Keratinocyte (primary cell): ENCODE data around the gene ERG. TPM values are rescaled to one million over a fixed set of nuclear protein-coding genes. Genes with fewer than 3 reads are reported as not detected.
A peak's percentile ranks its signal among the peaks of the same experiment; 100 is the strongest.

Experiments used
- DNase-seq: peaks from one replicate; pipeline ENCODE4 v3.0.0-alpha.2; 2011; ENCODE audit warnings: low read depth, missing footprints, low spot score
- FAIRE-seq: peaks from 2 replicates; lab custom pipeline; 2011; peaks lifted over from hg19 to GRCh38; lab: Jason Lieb, UNC
- H2AFZ ChIP-seq: 2 replicates; pipeline ENCODE4 v1.6.0; 2012; ENCODE audit warnings: low read length, control low read depth, inconsistent platforms; ENCODE audit not compliant: control insufficient read depth
- H3K27ac ChIP-seq: 2 replicates; pipeline ENCODE4 v1.5.1; 2011; ENCODE audit warnings: low read length; ENCODE audit not compliant: control insufficient read depth, insufficient read depth
- H3K27me3 ChIP-seq: 3 replicates; pipeline ENCODE4 v1.6.0; 2011; ENCODE audit warnings: low read length; ENCODE audit not compliant: control insufficient read depth, insufficient read depth; ENCODE audit errors: extremely low read depth
- H3K36me3 ChIP-seq, 2 experiments: 2 replicates in 1 of 2; 3 replicates in 1 of 2; pipeline ENCODE4 v1.5.1; 2011; ENCODE audit warnings: low read length in 2 of 2, mild to moderate bottlenecking in 1 of 2; ENCODE audit not compliant: control insufficient read depth in 2 of 2, insufficient read depth in 2 of 2; ENCODE audit errors: extremely low read depth in 1 of 2
- H3K4me1 ChIP-seq: 3 replicates; pipeline ENCODE4 v1.5.1; 2011; ENCODE audit warnings: low read length; ENCODE audit not compliant: control insufficient read depth, insufficient read depth; ENCODE audit errors: extremely low read depth
- H3K4me2 ChIP-seq: 3 replicates; pipeline ENCODE4 v1.6.0; 2011; ENCODE audit warnings: low read depth, low read length; ENCODE audit not compliant: control insufficient read depth, insufficient read depth; ENCODE audit errors: extremely low read depth
- H3K4me3 ChIP-seq, 3 experiments: fragments of 200-600 bp in 1 of 3; sonication (generic) in 1 of 3; 2 replicates in 2 of 3; 3 replicates in 1 of 3; pipeline ENCODE4 v1.5.1; 2011 to 2016; ENCODE audit warnings: low read length in 3 of 3, mild to moderate bottlenecking in 3 of 3, control low read depth in 2 of 3, inconsistent platforms in 1 of 3, low read depth in 1 of 3, mixed read lengths in 1 of 3, mixed run types in 1 of 3, moderate library complexity in 1 of 3; ENCODE audit not compliant: control insufficient read depth in 2 of 3, insufficient read depth in 2 of 3; ENCODE audit errors: extremely low read depth in 1 of 3
- H3K79me2 ChIP-seq: 2 replicates; pipeline ENCODE4 v1.6.0; 2012; ENCODE audit warnings: low read length; ENCODE audit not compliant: control insufficient read depth, insufficient read depth
- H3K9ac ChIP-seq: 3 replicates; pipeline ENCODE4 v1.6.0; 2011; ENCODE audit warnings: low read length; ENCODE audit not compliant: control insufficient read depth, insufficient read depth; ENCODE audit errors: extremely low read depth
- H3K9me1 ChIP-seq: 3 replicates; pipeline ENCODE4 v1.6.0; 2011; ENCODE audit warnings: low read length; ENCODE audit not compliant: control insufficient read depth, insufficient read depth; ENCODE audit errors: extremely low read depth
- H3K9me3 ChIP-seq: 2 replicates; pipeline ENCODE4 v1.5.1; 2012; ENCODE audit warnings: low read depth, low read length; ENCODE audit not compliant: control insufficient read depth
- H4K20me1 ChIP-seq: 3 replicates; pipeline ENCODE4 v1.6.0; 2011; ENCODE audit warnings: low read length; ENCODE audit not compliant: control insufficient read depth, insufficient read depth; ENCODE audit errors: extremely low read depth
- EZH2 ChIP-seq: IDR thresholded peaks from one replicate; pipeline ENCODE4 v1.6.1; 2012; ENCODE audit warnings: inconsistent platforms, mild to moderate bottlenecking, low read length, moderate library complexity
- dilution Hi-C: fragments of 300-500 bp; cut with MboI; formaldehyde crosslinking; loops from one replicate; pipeline ENCODE4 v1.7.0; 2020; ENCODE audit warnings: low sequenced_read_pairs; ENCODE audit not compliant: extremely low pct_ligation_motif_present
- polyA plus RNA-seq, 5 experiments: library from polyadenylated mRNA; depleted of rRNA in 3 of 5; stranded (reverse) in 3 of 5; stranded (forward) in 1 of 5; unstranded in 1 of 5; fragments of >200 nt; gene quantifications; 1 replicate in 1 of 5; 2 replicates in 3 of 5; 3 replicates in 1 of 5; pipeline versions ENCODE4 v1.2.1 to v1.2.3, GENCODE V29; 2011 to 2012; ENCODE audit warnings: missing spikeins in 2 of 5, low read depth in 1 of 5, low replicate concordance in 1 of 5
- TF ChIP-seq, protein P1 (sequence below), 3 experiments: IDR thresholded peaks in 1 of 3; conservative IDR thresholded peaks in 1 of 3; optimal IDR thresholded peaks in 1 of 3; 2 replicates in 2 of 3; 3 replicates in 1 of 3; pipeline versions ENCODE3 to v1.5.1; 2011; ENCODE audit warnings: low read length in 3 of 3, mild to moderate bottlenecking in 3 of 3, moderate library complexity in 2 of 3, control low read depth in 1 of 3, inconsistent platforms in 1 of 3; ENCODE audit not compliant: insufficient read depth in 2 of 3; ENCODE audit errors: extremely low read depth in 1 of 3

ERG gene
- polyA plus RNA-seq, 1 donor (not counting 4 experiments of a cell fraction or from before 2014, with no cell fraction given), result 0.08 TPM

DNA sequence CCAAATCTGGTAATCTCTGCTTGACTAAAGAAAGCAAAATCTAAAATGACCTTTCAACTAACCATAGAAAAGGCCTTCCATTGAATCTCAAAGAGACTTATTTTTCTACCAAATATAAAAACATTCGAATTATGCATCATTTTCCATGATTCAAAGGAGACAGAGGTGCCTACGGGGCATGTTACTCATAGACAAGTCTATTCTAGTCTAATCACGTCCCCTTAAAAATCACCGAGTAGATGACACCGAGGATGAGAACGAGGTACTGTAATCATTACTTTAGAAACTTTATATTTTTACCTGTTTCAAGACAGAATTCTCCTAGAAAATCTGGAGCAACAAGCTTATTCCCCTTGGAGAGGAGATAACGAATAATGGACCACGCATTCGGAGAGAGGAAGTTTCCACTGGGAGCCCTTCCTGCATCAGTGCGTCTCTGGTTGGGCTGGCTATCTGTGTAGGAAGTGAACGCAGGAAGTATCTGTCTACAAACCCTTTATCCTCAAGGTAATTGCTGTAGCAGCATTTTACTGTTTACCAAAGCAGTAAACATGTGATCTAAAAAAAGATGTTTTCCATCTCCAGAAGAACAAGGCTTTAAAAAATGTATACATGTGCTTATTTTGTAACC is 9.5 kb downstream of the ERG start:
- Histone ChIP-seq H3K4me3 (peak overlapping the region in 2 of 3 experiments; percentile 9 to 18), H3K79me2 (no peaks in the 10 kb centered on the region), H2AFZ (peak overlapping the region; percentile 46), H3K27ac (peak overlapping the region; percentile 82), H3K27me3 (no peaks in the 10 kb centered on the region), H3K9me3 (no peaks in the 10 kb centered on the region), H3K4me2 (peak overlapping the region; percentile 70), H3K36me3 (no peaks in the 10 kb centered on the region), H3K4me1 (peaks cover 40% of the 10 kb centered on the region), H4K20me1 (no peaks in the 10 kb centered on the region), H3K9ac (peak overlapping the region; percentile 50), H3K9me1 (no peaks in the 10 kb centered on the region)
- dilution Hi-C loops, result no loop called here
- FAIRE-seq (peak; percentile 83), DNase-seq (peak; percentile 66)
- no peak for TF ChIP-seq EZH2
- TF ChIP-seq, protein P1, sequence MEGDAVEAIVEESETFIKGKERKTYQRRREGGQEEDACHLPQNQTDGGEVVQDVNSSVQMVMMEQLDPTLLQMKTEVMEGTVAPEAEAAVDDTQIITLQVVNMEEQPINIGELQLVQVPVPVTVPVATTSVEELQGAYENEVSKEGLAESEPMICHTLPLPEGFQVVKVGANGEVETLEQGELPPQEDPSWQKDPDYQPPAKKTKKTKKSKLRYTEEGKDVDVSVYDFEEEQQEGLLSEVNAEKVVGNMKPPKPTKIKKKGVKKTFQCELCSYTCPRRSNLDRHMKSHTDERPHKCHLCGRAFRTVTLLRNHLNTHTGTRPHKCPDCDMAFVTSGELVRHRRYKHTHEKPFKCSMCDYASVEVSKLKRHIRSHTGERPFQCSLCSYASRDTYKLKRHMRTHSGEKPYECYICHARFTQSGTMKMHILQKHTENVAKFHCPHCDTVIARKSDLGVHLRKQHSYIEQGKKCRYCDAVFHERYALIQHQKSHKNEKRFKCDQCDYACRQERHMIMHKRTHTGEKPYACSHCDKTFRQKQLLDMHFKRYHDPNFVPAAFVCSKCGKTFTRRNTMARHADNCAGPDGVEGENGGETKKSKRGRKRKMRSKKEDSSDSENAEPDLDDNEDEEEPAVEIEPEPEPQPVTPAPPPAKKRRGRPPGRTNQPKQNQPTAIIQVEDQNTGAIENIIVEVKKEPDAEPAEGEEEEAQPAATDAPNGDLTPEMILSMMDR (optimal IDR thresholded peaks at IDR 0.05 in 1 of 3, IDR thresholded peaks at IDR 0.05 in 1 of 3, conservative IDR thresholded peaks at IDR 0.05 in 1 of 3; ENCODE audit: extremely low read depth in 1 of 3, insufficient read depth in 2 of 3, low read length in 3 of 3), result no peak

DNA sequence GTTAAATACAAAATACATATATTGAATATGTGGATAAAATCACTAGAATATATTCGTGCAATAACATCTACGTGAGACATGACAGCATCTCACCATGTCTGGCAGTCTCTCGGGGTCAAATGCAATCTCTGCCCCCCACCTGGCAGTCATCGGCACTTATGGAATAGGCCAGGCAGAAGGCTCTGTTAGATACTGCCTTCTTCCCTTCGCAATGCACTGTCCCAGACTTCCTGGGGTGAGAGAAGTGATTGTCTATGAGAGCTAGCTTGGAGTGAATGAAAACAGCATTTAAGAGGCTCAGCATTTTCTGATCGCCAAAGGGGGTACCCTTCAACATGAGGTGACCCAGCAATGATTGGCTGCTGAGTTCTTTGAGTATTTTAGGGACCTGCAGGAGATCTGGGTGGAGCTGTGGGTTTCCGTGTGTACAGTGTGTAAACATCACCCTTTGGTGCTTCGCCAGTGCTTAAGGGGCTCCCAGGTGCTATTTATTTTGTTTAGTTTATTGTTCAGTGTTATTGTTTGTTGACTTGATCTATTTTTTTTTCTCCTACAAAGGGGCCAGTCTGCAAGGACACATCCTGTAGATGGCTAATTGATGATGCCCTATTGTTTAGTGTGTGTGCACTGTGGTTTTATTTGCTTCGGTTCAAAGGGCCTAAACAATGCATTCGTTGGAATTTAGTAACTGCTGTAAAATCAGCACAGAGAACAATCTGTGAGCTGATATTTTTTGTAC is 10.2 kb downstream of the ERG start:
- peak overlapping the region; percentile 31 for H2AFZ ChIP-seq

More for the DNA sequence above, 10.2 kb downstream of the ERG start:
- Histone ChIP-seq H3K27me3 (no peaks in the 10 kb centered on the region), H3K9ac (peak overlapping the region; percentile 49), H3K79me2 (no peaks in the 10 kb centered on the region), H3K9me3 (no peaks in the 10 kb centered on the region), H3K36me3 (no peaks in the 10 kb centered on the region), H3K27ac (peak overlapping the region; percentile 82), H3K4me3 (no peak overlapping the region), H4K20me1 (no peaks in the 10 kb centered on the region), H3K9me1 (no peaks in the 10 kb centered on the region), H3K4me2 (peak overlapping the region; percentile 70), H3K4me1 (peaks cover 45% of the 10 kb centered on the region)
- no peak for FAIRE-seq
- dilution Hi-C loops, result no loop called here
- DNase-seq, result no peak
- TF ChIP-seq EZH2, result no peak
- TF ChIP-seq, protein P1 (optimal IDR thresholded peaks at IDR 0.05 in 1 of 3, IDR thresholded peaks at IDR 0.05 in 1 of 3, conservative IDR thresholded peaks at IDR 0.05 in 1 of 3; ENCODE audit: extremely low read depth in 1 of 3, insufficient read depth in 2 of 3, low read length in 3 of 3), result no peak
